LHCN-M2 (cell line): ENCODE results near the gene CASP6. TPM values are rescaled to one million over a fixed set of nuclear protein-coding genes. Genes with fewer than 3 reads are reported as not detected.

Source experiments
- DNase-seq: peaks from one replicate; pipeline ENCODE4 v3.0.0-alpha.2; 2012; ENCODE audit warnings: low read depth
- polyA plus RNA-seq: library from polyadenylated mRNA; unstranded; fragments of >200 nt; gene quantifications from one replicate; pipeline ENCODE4 v1.2.1, GENCODE V29; 2012; ENCODE audit warnings: missing spikeins
- total RNA-seq: library from RNA; depleted of rRNA; stranded (reverse); fragments of >200 nt; gene quantifications from 2 replicates; pipeline ENCODE4 v1.2.3, GENCODE V29; 2014; rRNA removed

CASP6 gene
- 29.6 and 33.0 TPM in 2 replicates for total RNA-seq
- polyA plus RNA-seq, result 15.7 TPM

DNA sequence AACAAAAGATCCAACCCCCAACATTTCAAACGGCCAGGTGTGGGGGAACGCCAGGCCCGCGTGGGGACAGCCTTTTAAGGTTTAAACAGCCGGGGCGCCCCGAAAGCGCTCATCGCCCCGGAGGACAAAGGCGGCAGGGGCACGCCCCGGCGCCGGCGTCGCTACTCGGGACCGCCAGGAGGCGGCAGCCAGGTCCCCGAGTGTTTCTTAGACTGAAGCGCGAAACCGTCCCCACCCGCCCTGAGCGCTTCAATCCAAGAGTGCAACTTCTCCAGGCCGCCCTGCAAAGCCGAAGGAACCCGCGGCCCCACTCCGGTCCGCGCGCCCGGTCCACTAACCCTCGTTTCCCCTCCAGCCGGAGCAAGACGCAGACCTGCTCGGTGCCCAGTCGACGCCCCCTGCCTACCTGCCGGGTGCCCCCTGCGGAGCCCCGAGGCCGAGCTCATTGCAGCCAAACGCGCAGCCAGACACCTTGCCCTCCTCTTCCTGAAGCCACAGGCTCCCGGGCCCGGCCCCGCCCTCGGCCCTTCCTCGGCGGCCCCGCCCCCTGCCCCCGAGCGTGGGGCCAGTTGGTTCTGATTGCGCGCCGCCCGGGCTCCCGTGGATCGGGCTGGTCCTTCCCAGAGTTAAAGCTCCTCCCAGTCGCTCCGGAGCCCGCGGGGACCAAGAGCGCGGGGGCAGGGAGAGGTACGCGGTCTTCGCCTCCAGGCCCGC lies at the start of gene CASP6:
Gene CASP6 (minus strand): TSS at position 496 of the 714 bp plus-strand sequence. CDS start 50 bp downstream, at position 446.
- peak; percentile 75 for DNase-seq

GRCh38 chr4:109752525-109752924 lies 49.3 kb upstream of the CASP6 start:
- DNase-seq, result no peak

GRCh38 chr4:109751852-109752251 lies 48.6 kb upstream of the CASP6 start:
- no peak for DNase-seq

GRCh38 chr4:109750652-109751244 lies 47.5 kb upstream of the CASP6 start:
- DNase-seq, result no peak

GRCh38 chr4:109749388-109750082 lies 46.3 kb upstream of the CASP6 start:
- no peak for DNase-seq

DNA sequence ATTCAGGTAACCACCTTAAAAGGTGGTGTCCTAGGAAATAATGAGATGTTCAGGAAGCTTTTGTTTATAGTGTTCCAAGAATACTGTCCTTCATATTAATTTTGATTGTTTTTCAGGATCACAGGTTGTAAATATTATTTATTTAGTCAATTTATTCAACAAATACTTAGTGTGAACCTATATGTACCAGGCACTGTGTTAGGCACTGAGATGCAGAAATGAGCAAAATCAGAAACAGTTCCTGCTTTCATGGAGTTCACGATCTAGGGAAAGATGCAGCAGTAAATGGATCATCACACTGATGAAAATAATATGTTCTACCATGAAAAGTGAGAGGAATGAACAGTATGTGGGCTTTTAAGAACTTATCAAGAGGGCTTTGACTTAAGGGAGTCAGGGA lies 44.9 kb upstream of the CASP6 start:
- DNase-seq, result no peak

GRCh38 chr4:109746728-109747127 lies 43.5 kb upstream of the CASP6 start:
- no peak for DNase-seq

GRCh38 chr4:109745830-109746229 lies 42.6 kb upstream of the CASP6 start:
- DNase-seq, result no peak

DNA sequence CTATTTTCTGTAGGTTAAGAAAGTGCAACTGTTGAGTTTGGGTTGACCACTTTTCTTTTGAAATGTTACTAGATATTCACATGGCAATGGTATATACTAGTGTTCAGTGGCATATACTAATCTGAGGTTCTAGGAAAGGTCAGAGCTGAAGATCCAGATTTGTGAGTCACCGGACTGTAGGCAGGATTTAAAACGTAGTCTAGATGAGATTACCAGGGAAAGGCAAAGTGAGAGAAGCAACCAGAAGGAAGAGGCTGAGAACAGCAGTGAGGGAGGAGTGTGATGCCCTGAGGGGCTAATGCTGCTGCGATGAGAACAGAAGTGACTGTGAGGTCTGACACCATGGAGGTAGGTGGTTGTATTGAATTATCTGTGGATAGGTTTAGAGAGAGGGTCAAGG lies 36.3 kb upstream of the CASP6 start:
- no peak for DNase-seq

GRCh38 chr4:109738104-109738872 lies 35.0 kb upstream of the CASP6 start:
- no peak for DNase-seq

GRCh38 chr4:109735566-109736365 lies 32.5 kb upstream of the CASP6 start:
- no peak for DNase-seq

- no peak for DNase-seq
These were observed 30.5 kb upstream of the CASP6 start for GRCh38 chr4:109733728-109734127.

- no peak for DNase-seq
These were observed 27.6 kb upstream of the CASP6 start for GRCh38 chr4:109730619-109731545.

GRCh38 chr4:109729718-109730618 lies 26.7 kb upstream of the CASP6 start, which contains the start of gene PLA2G12A:
Gene PLA2G12A (minus strand): TSS chr4:109730070. CDS start chr4:109729809, 261 bp downstream.
- DNase-seq, result peak; percentile 54

GRCh38 chr4:109729117-109729717 lies 26.0 kb upstream of the CASP6 start:
- DNase-seq, result no peak

- no peak for DNase-seq
These were observed 25.1 kb upstream of the CASP6 start for GRCh38 chr4:109728385-109728784.

DNA sequence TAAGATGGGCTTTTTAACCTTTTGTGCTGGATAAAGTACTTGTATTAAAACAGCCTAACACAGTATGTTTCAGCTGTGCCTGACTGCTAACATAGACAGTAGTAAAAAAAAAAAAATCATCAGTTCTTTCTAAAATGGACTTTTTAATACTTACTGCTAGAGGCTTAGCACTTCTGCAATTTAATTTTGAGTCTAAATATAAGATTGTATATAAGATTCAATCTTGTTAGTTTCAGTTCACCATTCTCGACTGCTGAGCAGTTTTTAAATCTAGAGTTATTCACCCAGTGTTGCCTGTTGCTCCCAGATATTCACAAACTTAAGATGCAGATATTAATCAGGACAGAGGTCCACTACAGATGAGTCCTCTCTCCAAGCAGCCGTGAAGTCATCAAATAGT lies 19.9 kb upstream of the CASP6 start:
- no peak for DNase-seq

DNA sequence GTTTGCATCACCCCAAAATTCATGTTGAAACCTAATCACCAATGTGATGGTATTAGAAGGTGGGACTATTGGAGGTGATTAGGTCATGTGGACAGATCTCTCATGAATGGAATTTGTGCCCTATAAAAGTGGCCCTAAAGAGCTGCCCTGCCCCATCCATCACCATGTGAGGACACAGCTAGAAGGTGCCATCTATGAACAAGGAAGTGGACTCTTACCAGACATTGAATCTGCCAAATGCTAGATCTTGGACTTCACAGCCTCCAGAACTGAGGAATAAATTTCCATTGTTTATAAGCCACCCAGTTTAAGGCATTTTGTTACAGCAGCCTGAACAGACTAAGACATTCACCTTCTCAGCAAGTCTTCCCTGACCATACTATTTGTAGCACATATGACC lies 19.1 kb upstream of the CASP6 start:
- DNase-seq, result no peak
